CD1c-positive myeloid dendritic cell (primary cell): Measurements from ENCODE around the gene PRPF6.
A peak's percentile ranks its signal among the peaks of the same experiment; 100 is the strongest.

Experiments used
- DNase-seq: peaks from one replicate; pipeline ENCODE4 v3.0.0-alpha.2; 2016; ENCODE audit errors: extremely low spot score

The PRPF6 gene

GRCh38 chr20:63945921-63946920 lies 34.7 kb upstream of the PRPF6 start:
- no peak for DNase-seq

GRCh38 chr20:63946986-63947637 lies 33.8 kb upstream of the PRPF6 start:
- DNase-seq: no peak

GRCh38 chr20:63947638-63948456 lies 33.1 kb upstream of the PRPF6 start:
- DNase-seq: peak; percentile 25

- no peak for DNase-seq
Measured at GRCh38 chr20:63950701-63951397, 30.1 kb upstream of the PRPF6 start.

- DNase-seq: no peak
Measured at GRCh38 chr20:63951398-63952209, 29.3 kb upstream of the PRPF6 start.

- DNase-seq: no peak
Measured at GRCh38 chr20:63952210-63952535, 28.8 kb upstream of the PRPF6 start.

- DNase-seq: no peak
Measured at GRCh38 chr20:63952769-63953168, 28.2 kb upstream of the PRPF6 start.

GRCh38 chr20:63953764-63954429 lies 27.0 kb upstream of the PRPF6 start:
- no peak for DNase-seq

- DNase-seq: peak; percentile 59
Measured at GRCh38 chr20:63955281-63955826, 25.6 kb upstream of the PRPF6 start.

GRCh38 chr20:63955827-63956663 lies 24.9 kb upstream of the PRPF6 start, which contains the start of gene UCKL1:
TSS of gene UCKL1 (minus strand) at chr20:63956416. CDS start at chr20:63956372, 44 bp downstream.
- peak; percentile 91 for DNase-seq

GRCh38 chr20:63956664-63957003 lies 24.3 kb upstream of the PRPF6 start:
- DNase-seq: peak; percentile 27

GRCh38 chr20:63957004-63957689 lies 23.8 kb upstream of the PRPF6 start:
- peak; percentile 51 for DNase-seq

- DNase-seq: no peak
Measured at GRCh38 chr20:63957690-63958441, 23.1 kb upstream of the PRPF6 start.

GRCh38 chr20:63958471-63958870 lies 22.5 kb upstream of the PRPF6 start:
- DNase-seq: no peak

GRCh38 chr20:63958964-63959698 lies 21.8 kb upstream of the PRPF6 start:
- DNase-seq: no peak

- no peak for DNase-seq
Measured at GRCh38 chr20:63959699-63960075, 21.2 kb upstream of the PRPF6 start.
